ENCODE measurements around the gene INPP5A.

Gene INPP5A

DNA sequence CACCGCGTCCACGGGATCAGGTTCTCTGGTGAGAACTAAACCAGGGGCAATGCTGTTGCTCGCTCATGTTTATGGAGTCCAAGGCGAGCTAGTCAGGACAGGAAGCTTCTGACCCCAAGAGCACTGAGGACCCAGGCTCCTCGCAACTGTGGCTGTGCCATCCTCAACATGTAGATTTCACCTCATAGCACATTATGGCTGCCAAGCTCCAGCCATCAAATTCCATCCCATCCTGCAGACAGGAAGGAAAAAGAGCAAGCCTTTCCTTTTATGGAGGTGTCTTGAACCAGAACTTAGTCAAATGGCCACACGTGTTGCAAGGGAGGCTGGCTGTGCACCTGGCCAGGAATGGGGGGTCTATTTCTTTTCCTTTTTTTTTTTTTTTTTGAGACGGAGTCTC, 264.5 kb downstream of the INPP5A start:
- no peaks in the 10 kb centered on the region for H3K79me2 ChIP-seq (ENCODE audit: control insufficient read depth, low read length)
- H3K9me2 ChIP-seq (replicated peaks; ENCODE audit: control insufficient read depth, low read length) = no peaks in the 10 kb centered on the region
- H3F3A ChIP-seq (ENCODE audit: control insufficient read depth, insufficient read depth) = no peaks in the 10 kb centered on the region
- H3K27me3 ChIP-seq (ENCODE audit: control insufficient read depth, low read length) = no peaks in the 10 kb centered on the region
- no peak overlapping the region for H3K4me3 ChIP-seq (ENCODE audit: low read length)
- no peaks in the 10 kb centered on the region for H3K4me1 ChIP-seq (ENCODE audit: control insufficient read depth, low read length)
- H3K36me3 ChIP-seq (ENCODE audit: control insufficient read depth, low read length) = no peaks in the 10 kb centered on the region
- no peaks in the 10 kb centered on the region for H4K20me1 ChIP-seq (ENCODE audit: control insufficient read depth, insufficient read depth, low read depth, low read length)
- H3K4me2 ChIP-seq (ENCODE audit: low read length) = no peak overlapping the region
- H3K9me3 ChIP-seq (ENCODE audit: control insufficient read depth, insufficient read depth, low read length) = peaks cover 10% of the 10 kb centered on the region; the same call in 1 of the 2 replicates
- no peak for TF ChIP-seq EZH2phosphoT487 (IDR thresholded peaks at IDR 0.05; ENCODE audit: borderline replicate concordance, low read length)
- TF ChIP-seq, protein P1, sequence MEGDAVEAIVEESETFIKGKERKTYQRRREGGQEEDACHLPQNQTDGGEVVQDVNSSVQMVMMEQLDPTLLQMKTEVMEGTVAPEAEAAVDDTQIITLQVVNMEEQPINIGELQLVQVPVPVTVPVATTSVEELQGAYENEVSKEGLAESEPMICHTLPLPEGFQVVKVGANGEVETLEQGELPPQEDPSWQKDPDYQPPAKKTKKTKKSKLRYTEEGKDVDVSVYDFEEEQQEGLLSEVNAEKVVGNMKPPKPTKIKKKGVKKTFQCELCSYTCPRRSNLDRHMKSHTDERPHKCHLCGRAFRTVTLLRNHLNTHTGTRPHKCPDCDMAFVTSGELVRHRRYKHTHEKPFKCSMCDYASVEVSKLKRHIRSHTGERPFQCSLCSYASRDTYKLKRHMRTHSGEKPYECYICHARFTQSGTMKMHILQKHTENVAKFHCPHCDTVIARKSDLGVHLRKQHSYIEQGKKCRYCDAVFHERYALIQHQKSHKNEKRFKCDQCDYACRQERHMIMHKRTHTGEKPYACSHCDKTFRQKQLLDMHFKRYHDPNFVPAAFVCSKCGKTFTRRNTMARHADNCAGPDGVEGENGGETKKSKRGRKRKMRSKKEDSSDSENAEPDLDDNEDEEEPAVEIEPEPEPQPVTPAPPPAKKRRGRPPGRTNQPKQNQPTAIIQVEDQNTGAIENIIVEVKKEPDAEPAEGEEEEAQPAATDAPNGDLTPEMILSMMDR (IDR thresholded peaks at IDR 0.05; ENCODE audit: low read depth, low read length, poor library complexity, severe bottlenecking) = no peak
- no peak overlapping the region for H3K27ac ChIP-seq (ENCODE audit: low read depth, low read length)

DNA sequence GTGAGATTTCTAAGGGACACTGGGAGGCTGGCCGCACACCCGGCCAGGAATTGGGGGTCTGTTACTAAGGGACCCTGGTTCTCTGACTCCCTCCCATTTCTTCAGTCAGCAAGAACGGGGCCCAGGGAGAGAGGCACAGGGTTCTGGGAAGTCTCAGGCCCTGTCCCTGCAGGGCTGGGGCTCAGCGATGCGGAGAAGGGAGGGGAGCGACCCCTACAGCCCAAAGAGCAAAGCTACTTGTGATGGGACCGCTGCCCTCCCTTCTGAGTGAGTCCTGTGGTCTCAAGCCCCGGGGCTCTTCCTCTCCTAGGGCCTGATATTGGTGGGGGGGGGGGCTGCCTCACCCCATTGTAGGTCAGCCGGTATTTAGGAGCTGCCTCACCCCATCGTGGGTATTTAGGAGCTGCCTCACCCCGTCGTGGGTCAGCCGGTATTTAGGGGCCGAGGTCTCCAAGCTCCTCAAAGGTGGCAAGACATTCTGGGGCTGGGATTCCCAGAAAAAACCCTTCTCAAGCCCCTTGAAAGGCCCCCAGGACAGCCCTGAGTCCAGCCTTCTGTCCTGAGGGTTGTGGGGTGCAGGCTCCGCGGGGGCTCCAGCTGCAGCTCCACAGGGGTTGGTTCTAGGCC, 265.2 kb downstream of the INPP5A start:
- Histone ChIP-seq H4K20me1 (ENCODE audit: control insufficient read depth, insufficient read depth, low read depth, low read length) (no peaks in the 10 kb centered on the region), H3K36me3 (ENCODE audit: control insufficient read depth, low read length) (no peaks in the 10 kb centered on the region), H3K4me3 (ENCODE audit: low read length) (no peak overlapping the region), H3F3A (ENCODE audit: control insufficient read depth, insufficient read depth) (no peaks in the 10 kb centered on the region), H3K27me3 (ENCODE audit: control insufficient read depth, low read length) (no peaks in the 10 kb centered on the region), H3K9me2 (replicated peaks; ENCODE audit: control insufficient read depth, low read length) (no peaks in the 10 kb centered on the region), H3K4me2 (ENCODE audit: low read length) (no peak overlapping the region), H3K4me1 (ENCODE audit: control insufficient read depth, low read length) (no peaks in the 10 kb centered on the region), H3K79me2 (ENCODE audit: control insufficient read depth, low read length) (no peaks in the 10 kb centered on the region), H3K9me3 (ENCODE audit: control insufficient read depth, insufficient read depth, low read length) (peaks cover 10% of the 10 kb centered on the region; the same call in 1 of the 2 replicates), H3K27ac (ENCODE audit: low read depth, low read length) (no peak overlapping the region)
- TF ChIP-seq, protein P1 (IDR thresholded peaks at IDR 0.05; ENCODE audit: low read depth, low read length, poor library complexity, severe bottlenecking) = no peak
- no peak for TF ChIP-seq EZH2phosphoT487 (IDR thresholded peaks at IDR 0.05; ENCODE audit: borderline replicate concordance, low read length)

DNA sequence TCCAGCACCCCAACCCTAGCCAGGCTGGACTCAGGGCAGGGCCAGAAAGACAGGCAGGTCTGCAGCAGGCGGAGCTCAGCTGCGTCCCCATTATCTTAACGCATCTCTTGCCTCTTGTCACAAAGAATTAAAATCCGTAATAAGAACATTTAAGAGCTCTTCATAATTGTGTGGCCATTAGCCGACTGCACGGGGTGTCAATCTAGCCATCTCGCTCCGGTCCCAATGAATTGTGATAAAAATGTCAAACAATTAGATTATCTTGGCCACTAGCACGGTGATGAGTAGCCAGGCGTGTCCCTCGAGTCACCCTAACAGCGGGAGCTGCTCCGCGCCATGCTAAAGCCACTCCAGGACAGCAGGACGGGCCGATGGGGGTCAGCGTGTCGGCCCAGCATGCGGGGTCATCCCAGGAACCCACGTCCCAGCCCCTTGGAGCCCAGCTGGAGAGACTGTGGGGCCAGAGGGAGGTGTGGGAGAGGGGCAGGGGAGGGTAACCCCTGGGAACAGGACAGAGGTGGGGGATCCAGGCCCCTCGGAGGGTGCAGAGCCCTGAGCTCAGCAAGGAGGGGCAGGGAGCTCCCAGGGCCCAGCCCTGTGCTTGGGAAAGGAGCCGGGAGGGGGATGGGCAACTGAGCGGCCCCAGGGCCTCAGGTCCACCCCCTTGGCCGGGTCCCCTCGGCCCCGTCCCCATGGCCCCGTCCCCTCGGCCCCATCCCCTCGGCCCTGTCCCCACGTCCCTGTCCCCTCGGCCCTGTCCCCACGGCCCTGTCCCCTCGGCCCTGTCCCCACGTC, 266.0 kb downstream of the INPP5A start:
- peaks cover 16% of the 10 kb centered on the region; the same call in 1 of the 2 replicates for H3K9me3 ChIP-seq (ENCODE audit: control insufficient read depth, insufficient read depth, low read length)
- H3K79me2 ChIP-seq (ENCODE audit: control insufficient read depth, low read length) = no peaks in the 10 kb centered on the region
- H3K27ac ChIP-seq (ENCODE audit: low read depth, low read length) = no peak overlapping the region
- H4K20me1 ChIP-seq (ENCODE audit: control insufficient read depth, insufficient read depth, low read depth, low read length) = no peaks in the 10 kb centered on the region
- TF ChIP-seq, protein P1 (IDR thresholded peaks at IDR 0.05; ENCODE audit: low read depth, low read length, poor library complexity, severe bottlenecking) = no peak
- TF ChIP-seq EZH2phosphoT487 (IDR thresholded peaks at IDR 0.05; ENCODE audit: borderline replicate concordance, low read length) = no peak
- H3K4me1 ChIP-seq (ENCODE audit: control insufficient read depth, low read length) = no peaks in the 10 kb centered on the region
- H3K4me3 ChIP-seq (ENCODE audit: low read length) = no peak overlapping the region
- no peaks in the 10 kb centered on the region for H3K27me3 ChIP-seq (ENCODE audit: control insufficient read depth, low read length)
- H3K4me2 ChIP-seq (ENCODE audit: low read length) = no peak overlapping the region
- no peaks in the 10 kb centered on the region for H3K9me2 ChIP-seq (replicated peaks; ENCODE audit: control insufficient read depth, low read length)
- H3F3A ChIP-seq (ENCODE audit: control insufficient read depth, insufficient read depth) = no peaks in the 10 kb centered on the region
- no peaks in the 10 kb centered on the region for H3K36me3 ChIP-seq (ENCODE audit: control insufficient read depth, low read length)

Data from DOHH2 (cell line).